Duodenal mucosa (tissue), 2 donors: ENCODE results near the gene RASGEF1C.

Source experiments
- H3K27ac ChIP-seq: one replicate; pipeline ENCODE4 v1.7.0; 2013; ENCODE audit warnings: low read depth, low read length
- H3K27me3 ChIP-seq, 2 donors: one replicate each; pipeline ENCODE4 v1.7.0; 2013; ENCODE audit warnings: low read length in 2 of 2, control low read depth in 1 of 2; ENCODE audit not compliant: insufficient read depth in 2 of 2, control insufficient read depth in 1 of 2
- H3K36me3 ChIP-seq, 2 donors: one replicate each; pipeline ENCODE4 v1.7.0; 2013; ENCODE audit warnings: low read length in 2 of 2, control low read depth in 1 of 2; ENCODE audit not compliant: insufficient read depth in 2 of 2, control insufficient read depth in 1 of 2
- H3K4me1 ChIP-seq, 2 donors: one replicate each; pipeline ENCODE4 v1.7.0; 2013; ENCODE audit warnings: low read length in 2 of 2, control low read depth in 1 of 2; ENCODE audit not compliant: insufficient read depth in 2 of 2, control insufficient read depth in 1 of 2
- H3K4me3 ChIP-seq, 2 donors: one replicate each; pipeline ENCODE4 v1.7.0; 2013; ENCODE audit warnings: low read length in 2 of 2, low read depth in 1 of 2
- H3K9ac ChIP-seq, 2 donors: one replicate each; pipeline ENCODE4 v1.7.0; 2013; ENCODE audit warnings: low read length in 2 of 2, low read depth in 1 of 2
- H3K9me3 ChIP-seq, 2 donors: one replicate each; pipeline ENCODE4 v1.7.0; 2013; ENCODE audit warnings: low read length in 2 of 2, control low read depth in 1 of 2; ENCODE audit not compliant: control insufficient read depth in 1 of 2

RASGEF1C gene

DNA sequence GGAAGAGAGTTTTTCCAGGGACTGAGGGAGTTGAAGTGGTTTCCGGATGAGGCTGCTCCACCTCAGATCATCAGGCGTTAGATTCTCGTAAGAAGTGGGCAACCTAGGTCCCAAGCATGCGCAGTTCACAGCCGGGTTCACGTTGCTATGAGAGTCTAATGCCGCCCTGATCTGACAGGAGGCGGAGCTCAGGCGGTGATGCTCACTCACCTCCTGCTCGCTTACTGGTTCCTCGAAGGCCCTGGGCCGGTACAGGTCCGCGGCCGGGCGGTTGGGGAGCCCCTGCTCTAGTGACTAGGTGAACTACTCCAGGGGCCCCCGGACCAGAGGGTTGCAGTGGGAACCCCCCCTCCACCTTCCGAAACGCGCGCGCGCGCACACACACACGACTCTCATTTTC lies 136.5 kb downstream of the RASGEF1C start:
- H3K9me3 ChIP-seq: no peaks in the 10 kb centered on the region
- no peaks in the 10 kb centered on the region for H3K36me3 ChIP-seq
- H3K27ac ChIP-seq: no peak overlapping the region
- no peaks in the 10 kb centered on the region for H3K27me3 ChIP-seq
- no peak overlapping the region for H3K9ac ChIP-seq
- peaks cover 18 to 20% of the 10 kb centered on the region in 2 donors for H3K4me1 ChIP-seq
- H3K4me3 ChIP-seq: peak overlapping the region in 1 of 2 donors; percentile 64

DNA sequence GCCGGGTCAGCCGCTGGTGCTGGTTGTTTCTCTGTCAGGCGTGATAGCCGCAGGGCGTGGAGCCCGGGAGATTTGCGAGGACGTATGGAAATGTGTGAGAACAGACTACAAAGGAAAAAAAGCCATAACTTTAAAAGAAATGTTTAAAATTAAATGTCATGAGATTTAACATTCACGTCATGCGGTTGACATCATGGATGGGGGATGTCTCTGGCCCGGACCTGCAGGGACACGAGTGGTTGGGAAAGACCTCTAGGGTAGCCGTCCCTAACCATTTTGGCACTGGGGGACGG lies 136.8 kb downstream of the RASGEF1C start:
- no peaks in the 10 kb centered on the region for H3K9me3 ChIP-seq
- no peaks in the 10 kb centered on the region for H3K36me3 ChIP-seq
- H3K27me3 ChIP-seq: no peaks in the 10 kb centered on the region
- H3K4me3 ChIP-seq: peak overlapping the region in 1 of 2 donors; percentile 64
- peaks cover 18 to 20% of the 10 kb centered on the region in 2 donors for H3K4me1 ChIP-seq
- peak overlapping the region in 1 of 2 donors; percentile 76 for H3K9ac ChIP-seq
- H3K27ac ChIP-seq: no peak overlapping the region

DNA sequence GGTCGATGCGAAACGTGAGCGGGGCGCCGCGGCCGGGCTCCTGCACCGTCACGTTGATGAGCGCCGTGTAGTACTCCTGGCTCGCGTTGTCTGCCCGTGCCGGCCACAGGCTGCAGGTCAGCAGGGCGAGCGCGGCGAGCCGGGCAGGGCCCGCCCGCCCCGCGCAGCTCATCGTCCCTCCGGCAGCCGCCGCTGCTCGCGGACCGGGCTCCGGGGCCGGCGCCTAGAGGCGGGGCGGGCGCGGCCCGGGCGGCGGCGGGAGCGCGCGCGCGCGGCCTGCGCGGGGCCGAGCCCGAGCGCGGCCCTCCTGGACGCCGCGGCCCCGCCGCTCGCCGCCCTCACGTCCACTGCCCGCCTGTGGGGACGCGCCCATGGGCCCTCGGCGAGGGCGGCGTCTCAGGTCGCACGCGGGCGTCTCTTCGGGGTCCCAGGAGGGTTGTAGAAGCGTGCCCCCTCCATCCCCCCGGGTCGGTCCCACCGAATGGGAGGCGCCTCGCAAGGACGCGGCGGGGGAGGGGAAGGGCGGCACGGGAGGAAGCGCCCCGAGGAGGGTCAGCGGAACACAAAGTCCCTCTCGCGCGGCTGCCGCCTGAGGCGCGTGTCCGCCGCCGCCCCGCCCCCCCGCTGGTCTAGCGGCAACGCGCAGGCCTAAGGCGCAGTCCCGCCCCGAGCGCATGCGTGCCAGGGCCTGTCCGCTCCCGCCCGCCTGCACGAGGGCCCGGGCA lies 137.3 kb downstream of the RASGEF1C start, which contains the start of gene RNF130:
TSS of gene RNF130 (minus strand) at position 229 of the 725 bp plus-strand sequence. CDS start at position 172, 57 bp downstream.
- Histone ChIP-seq H3K27me3 (no peaks in the 10 kb centered on the region), H3K9me3 (no peaks in the 10 kb centered on the region), H3K36me3 (no peaks in the 10 kb centered on the region), H3K9ac (peak within 1 kb of the TSS; percentile 55 to 78), H3K4me3 (peak within 1 kb of the TSS; percentile 63 to 65), H3K4me1 (peaks cover 18 to 20% of the 10 kb centered on the region in 2 donors), H3K27ac (peak within 1 kb of the TSS; percentile 94)

DNA sequence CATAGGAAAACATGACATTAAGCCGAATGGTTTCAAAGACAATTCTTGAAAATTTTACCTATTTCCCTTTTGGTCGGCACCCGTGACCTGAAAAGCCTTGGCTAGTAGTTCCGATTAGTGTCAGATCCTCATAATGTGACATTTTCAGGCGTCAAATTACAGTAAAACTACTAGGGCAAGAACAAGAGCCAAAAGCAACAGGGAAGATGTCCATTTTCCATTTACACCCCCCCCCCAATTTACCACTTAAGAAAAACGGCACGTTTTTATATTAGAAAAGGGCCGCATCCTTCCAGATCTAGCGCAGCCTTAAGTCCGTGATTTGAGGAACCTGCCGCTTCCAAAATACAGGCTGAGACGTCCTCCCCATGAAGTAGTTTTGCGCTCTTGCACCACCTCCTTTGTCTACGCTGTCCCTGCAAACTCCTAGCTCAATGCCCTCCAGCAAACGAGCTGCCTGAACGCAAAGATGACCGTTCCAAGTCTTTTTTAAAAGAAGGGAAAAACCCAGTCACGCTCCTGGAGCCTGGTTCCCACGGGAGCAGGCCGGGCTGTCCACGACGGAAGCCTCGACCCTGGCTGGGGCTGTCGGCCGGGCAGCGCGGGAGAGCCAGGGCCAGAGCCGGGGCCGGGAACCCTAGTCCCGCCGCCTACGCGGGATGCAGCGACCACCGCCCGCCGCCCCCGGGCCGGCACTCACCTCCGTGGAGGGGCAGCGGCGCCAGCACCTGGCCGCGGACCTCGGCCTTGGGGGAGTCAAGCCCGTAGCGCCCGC lies 138.1 kb downstream of the RASGEF1C start:
- peaks cover 18 to 20% of the 10 kb centered on the region in 2 donors for H3K4me1 ChIP-seq
- H3K9ac ChIP-seq: peak overlapping the region; percentile 55 to 78
- no peaks in the 10 kb centered on the region for H3K9me3 ChIP-seq
- H3K27me3 ChIP-seq: no peaks in the 10 kb centered on the region
- H3K4me3 ChIP-seq: peak overlapping the region; percentile 63 to 65
- peak overlapping the region; percentile 74 for H3K27ac ChIP-seq
- H3K36me3 ChIP-seq: no peaks in the 10 kb centered on the region

DNA sequence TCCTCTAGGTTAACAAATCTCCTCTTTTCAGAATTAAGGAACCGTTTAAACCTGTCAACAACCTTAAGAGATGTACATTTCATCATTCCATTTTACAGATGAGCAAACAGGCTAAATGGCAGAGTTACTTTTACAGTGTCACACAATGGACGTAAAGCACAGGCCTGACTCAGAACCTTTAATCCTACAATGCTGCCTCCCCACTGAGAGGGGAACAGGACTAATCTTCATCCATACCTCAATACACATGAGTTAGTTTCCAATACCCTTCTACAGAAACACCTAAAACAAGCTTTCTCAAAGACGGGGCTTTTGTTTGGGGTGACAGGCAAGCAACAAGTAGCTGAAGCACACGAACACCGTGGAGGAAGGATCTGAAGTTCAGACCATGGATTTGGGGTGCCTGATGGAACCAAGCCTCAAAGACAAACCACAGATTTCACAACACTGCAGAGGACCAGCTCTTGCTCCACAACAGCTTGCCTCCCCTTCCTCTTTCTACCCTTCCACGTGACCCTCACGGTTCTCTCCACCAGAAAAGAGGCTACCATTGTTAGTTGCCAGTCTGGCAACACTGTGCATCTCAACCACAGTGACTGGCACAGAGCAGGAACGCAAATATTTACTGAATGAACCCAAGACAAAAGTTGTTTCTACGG lies 139.3 kb downstream of the RASGEF1C start:
- Histone ChIP-seq H3K4me1 (peaks cover 18 to 20% of the 10 kb centered on the region in 2 donors), H3K9me3 (no peaks in the 10 kb centered on the region), H3K27me3 (no peaks in the 10 kb centered on the region), H3K9ac (peak overlapping the region; percentile 20 to 55), H3K36me3 (no peaks in the 10 kb centered on the region), H3K4me3 (peak overlapping the region; percentile 63 to 65), H3K27ac (no peak overlapping the region)

DNA sequence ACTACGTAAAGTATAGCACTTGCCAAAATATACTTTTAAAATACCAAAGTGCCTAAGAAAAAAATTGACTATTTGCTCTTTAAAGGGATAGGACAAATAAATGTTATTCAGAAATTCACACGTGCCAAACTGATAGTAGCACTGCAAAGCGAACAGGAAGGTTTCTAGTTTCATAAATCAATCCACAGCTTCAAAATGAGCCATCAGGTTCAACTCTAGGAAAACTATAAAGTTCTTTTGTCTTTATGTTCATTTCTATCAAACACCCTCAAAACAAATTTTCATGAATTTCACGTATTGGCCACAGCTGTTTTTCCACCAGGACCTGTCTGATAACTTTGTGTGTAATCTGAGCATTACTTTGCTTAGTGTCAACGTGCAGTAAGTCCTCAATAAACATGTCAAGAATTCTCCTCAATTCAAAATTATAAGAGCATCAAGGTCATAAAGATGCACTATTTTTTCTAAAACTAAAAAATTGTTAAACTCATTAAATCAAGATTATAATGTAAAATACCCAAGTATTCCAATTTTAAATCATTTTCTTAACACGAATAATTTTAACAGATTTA lies 140.4 kb downstream of the RASGEF1C start:
- H3K9ac ChIP-seq: no peak overlapping the region
- no peaks in the 10 kb centered on the region for H3K27me3 ChIP-seq
- peaks cover 18 to 20% of the 10 kb centered on the region in 2 donors for H3K4me1 ChIP-seq
- no peaks in the 10 kb centered on the region for H3K36me3 ChIP-seq
- H3K4me3 ChIP-seq: no peak overlapping the region
- no peaks in the 10 kb centered on the region for H3K9me3 ChIP-seq
- H3K27ac ChIP-seq: no peak overlapping the region

DNA sequence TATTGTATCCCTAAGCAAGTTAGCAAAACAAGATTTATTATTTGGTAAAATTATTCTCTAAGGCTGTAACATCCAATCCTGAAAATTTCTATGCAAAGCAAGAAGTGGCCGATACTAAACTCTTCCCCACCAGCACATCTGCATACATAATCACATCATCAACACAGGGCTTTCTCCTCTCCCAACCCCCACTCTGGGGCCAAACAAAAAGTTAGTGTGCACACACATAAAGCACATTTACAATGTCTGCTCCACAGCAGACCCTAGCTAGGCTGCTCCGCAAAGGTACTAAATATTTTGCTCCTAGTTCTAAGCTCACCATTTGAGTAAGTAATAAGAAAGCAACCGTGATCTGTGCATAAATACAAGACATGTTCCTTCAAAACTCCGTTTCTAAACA lies 141.0 kb downstream of the RASGEF1C start:
- no peaks in the 10 kb centered on the region for H3K27me3 ChIP-seq
- H3K4me3 ChIP-seq: no peak overlapping the region
- no peak overlapping the region for H3K27ac ChIP-seq
- no peaks in the 10 kb centered on the region for H3K9me3 ChIP-seq
- no peaks in the 10 kb centered on the region for H3K36me3 ChIP-seq
- no peak overlapping the region for H3K9ac ChIP-seq
- peaks cover 18 to 20% of the 10 kb centered on the region in 2 donors for H3K4me1 ChIP-seq

DNA sequence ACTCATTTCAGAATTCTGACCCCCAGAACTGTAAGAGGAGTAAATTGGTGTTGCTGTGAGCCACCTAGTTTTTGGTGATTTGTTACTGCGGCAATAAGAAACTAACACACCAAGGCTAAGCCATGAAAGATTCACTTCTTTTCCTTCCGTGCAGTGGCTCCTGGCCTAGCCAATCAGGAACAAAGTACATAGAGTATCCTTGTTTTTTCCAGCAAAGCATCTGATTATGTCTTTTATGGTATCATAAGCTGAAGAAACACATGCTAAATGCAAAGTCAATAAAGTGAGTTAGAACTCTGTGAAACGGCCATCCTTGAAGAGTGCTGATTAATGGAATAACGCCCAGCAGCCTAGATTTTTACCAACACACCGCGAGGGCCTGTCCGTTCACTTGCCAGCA lies 148.8 kb downstream of the RASGEF1C start:
- Histone ChIP-seq H3K27me3 (no peaks in the 10 kb centered on the region), H3K27ac (no peak overlapping the region), H3K36me3 (no peaks in the 10 kb centered on the region), H3K9me3 (no peaks in the 10 kb centered on the region), H3K4me3 (no peak overlapping the region), H3K9ac (no peak overlapping the region), H3K4me1 (no peaks in the 10 kb centered on the region)

DNA sequence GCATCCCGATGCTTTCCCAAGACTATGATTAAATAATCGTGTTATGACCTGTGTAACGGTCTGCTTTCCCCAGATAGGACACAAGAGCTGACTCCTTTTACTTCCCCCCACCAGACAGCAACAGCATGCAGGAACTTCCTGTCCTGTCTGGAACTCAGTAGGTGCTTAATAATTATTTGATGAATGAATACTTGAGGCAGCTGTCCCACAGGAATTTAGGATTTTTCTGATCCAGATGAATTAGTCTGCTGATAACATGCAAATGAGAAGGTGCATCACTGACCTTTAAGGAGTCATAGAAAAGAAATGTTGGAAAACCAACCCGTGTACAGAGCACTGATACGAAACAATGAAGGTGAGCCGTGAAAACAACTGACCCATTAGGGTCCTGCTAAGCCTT lies 149.7 kb downstream of the RASGEF1C start:
- Histone ChIP-seq H3K27me3 (no peaks in the 10 kb centered on the region), H3K4me3 (no peak overlapping the region), H3K27ac (no peak overlapping the region), H3K36me3 (no peaks in the 10 kb centered on the region), H3K9me3 (no peaks in the 10 kb centered on the region), H3K9ac (no peak overlapping the region), H3K4me1 (no peaks in the 10 kb centered on the region)

DNA sequence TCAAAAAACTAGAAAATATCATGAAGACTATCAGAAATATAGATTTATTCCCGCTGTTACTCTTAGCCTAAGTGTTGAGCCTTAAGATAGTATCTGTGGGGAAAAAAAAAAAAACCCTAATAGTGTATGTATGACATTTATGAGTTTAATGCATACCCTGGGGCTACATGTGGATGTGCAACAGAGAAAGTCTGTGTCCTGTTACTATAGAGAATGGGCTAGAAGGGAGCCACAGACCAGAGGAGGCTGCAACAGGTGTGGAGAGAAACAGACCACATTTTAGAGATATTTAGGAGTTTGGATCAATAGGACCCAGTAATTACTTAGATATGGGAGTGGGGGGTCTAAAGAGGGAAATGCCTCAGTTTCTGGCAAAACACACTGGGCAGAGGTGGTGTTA lies 152.9 kb downstream of the RASGEF1C start:
- Histone ChIP-seq H3K9ac (no peak overlapping the region), H3K36me3 (no peaks in the 10 kb centered on the region), H3K4me1 (no peaks in the 10 kb centered on the region), H3K4me3 (no peak overlapping the region), H3K9me3 (no peaks in the 10 kb centered on the region), H3K27ac (no peak overlapping the region), H3K27me3 (no peaks in the 10 kb centered on the region)
